Fibroblast of pulmonary artery (primary cell): ENCODE measurements around the gene DEDD.
A peak's percentile ranks its signal among the peaks of the same experiment; 100 is the strongest.

Source experiments
- DNase-seq: peaks from one replicate; pipeline ENCODE4 v3.0.0-alpha.2; 2010; ENCODE audit warnings: low read depth
- H3K4me3 ChIP-seq: replicated peaks from 2 replicates; pipeline ENCODE4 v1.5.1; 2011; ENCODE audit warnings: low read depth, mild to moderate bottlenecking, control low read depth, low read length, moderate library complexity
- CTCF ChIP-seq: IDR thresholded peaks from 2 replicates; pipeline ENCODE4 v1.5.1; 2011; ENCODE audit warnings: mild to moderate bottlenecking, control low read depth, low read length, inconsistent platforms; ENCODE audit errors: missing control alignments

DEDD gene

GRCh38 chr1:161089251-161089924 lies 43.1 kb downstream of the DEDD start, which contains the start of gene NECTIN4:
TSS of gene NECTIN4 (minus strand) at chr1:161089558. CDS start at chr1:161089296, 262 bp downstream.
- no peak for DNase-seq
- no peak within 1 kb of the TSS for H3K4me3 ChIP-seq
- no peak for TF ChIP-seq CTCF

- H3K4me3 ChIP-seq, result no peak overlapping the region
- DNase-seq, result peak; percentile 26
Observed at GRCh38 chr1:161088587-161089110, 43.8 kb downstream of the DEDD start.

GRCh38 chr1:161086457-161086856 lies 46.0 kb downstream of the DEDD start:
- no peak for TF ChIP-seq CTCF
- no peak for DNase-seq
- H3K4me3 ChIP-seq, result no peak overlapping the region

More at GRCh38 chr1:161088587-161089110, 43.8 kb downstream of the DEDD start:
- TF ChIP-seq CTCF, result no peak

GRCh38 chr1:161085165-161085564 lies 47.3 kb downstream of the DEDD start:
- no peak for TF ChIP-seq CTCF
- H3K4me3 ChIP-seq, result no peak overlapping the region
- no peak for DNase-seq

- no peak for TF ChIP-seq CTCF
- no peak for DNase-seq
- no peak overlapping the region for H3K4me3 ChIP-seq
Observed at GRCh38 chr1:161084597-161084988, 47.9 kb downstream of the DEDD start.

GRCh38 chr1:161083748-161084596 lies 48.5 kb downstream of the DEDD start:
- peak; percentile 25 for DNase-seq
- H3K4me3 ChIP-seq, result no peak overlapping the region
- no peak for TF ChIP-seq CTCF
